GM13977 (cell line): ENCODE measurements around the gene TMEM8B.

ENCODE experiments used
- DNase-seq: peaks from one replicate; pipeline ENCODE4 v3.0.0; 2012; ENCODE audit warnings: low spot score
- in situ Hi-C: fragments of 300-500 bp; cut with MboI; formaldehyde crosslinking; loops from one replicate; pipeline ENCODE4 v1.12.0; 2022; ENCODE audit warnings: low sequenced_read_pairs, low pct_unique_long_range_greater_than_20kb, mixed read lengths, inconsistent platforms; ENCODE audit not compliant: unreplicated experiment
- TF ChIP-seq, protein P1 (sequence below): IDR thresholded peaks from 2 replicates; pipeline ENCODE4 v1.5.1; 2012; ENCODE audit warnings: mild to moderate bottlenecking, control low read depth; ENCODE audit not compliant: insufficient read depth; ENCODE audit errors: extremely low read depth, missing control alignments

Gene TMEM8B

GRCh38 chr9:35829084-35829763 lies at the start of gene TMEM8B:
TSS of gene TMEM8B (plus strand) at chr9:35829228. CDS start at chr9:35829448, 220 bp downstream.
- peak; percentile 96 for DNase-seq
- TF ChIP-seq, protein P1, sequence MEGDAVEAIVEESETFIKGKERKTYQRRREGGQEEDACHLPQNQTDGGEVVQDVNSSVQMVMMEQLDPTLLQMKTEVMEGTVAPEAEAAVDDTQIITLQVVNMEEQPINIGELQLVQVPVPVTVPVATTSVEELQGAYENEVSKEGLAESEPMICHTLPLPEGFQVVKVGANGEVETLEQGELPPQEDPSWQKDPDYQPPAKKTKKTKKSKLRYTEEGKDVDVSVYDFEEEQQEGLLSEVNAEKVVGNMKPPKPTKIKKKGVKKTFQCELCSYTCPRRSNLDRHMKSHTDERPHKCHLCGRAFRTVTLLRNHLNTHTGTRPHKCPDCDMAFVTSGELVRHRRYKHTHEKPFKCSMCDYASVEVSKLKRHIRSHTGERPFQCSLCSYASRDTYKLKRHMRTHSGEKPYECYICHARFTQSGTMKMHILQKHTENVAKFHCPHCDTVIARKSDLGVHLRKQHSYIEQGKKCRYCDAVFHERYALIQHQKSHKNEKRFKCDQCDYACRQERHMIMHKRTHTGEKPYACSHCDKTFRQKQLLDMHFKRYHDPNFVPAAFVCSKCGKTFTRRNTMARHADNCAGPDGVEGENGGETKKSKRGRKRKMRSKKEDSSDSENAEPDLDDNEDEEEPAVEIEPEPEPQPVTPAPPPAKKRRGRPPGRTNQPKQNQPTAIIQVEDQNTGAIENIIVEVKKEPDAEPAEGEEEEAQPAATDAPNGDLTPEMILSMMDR = no peak
- in situ Hi-C loops = loop anchor here (10.0 kb wide), 1 partner anchor 56 kb away; no protein-coding TSS in a partner anchor

- DNase-seq = no peak
- in situ Hi-C loops = no loop called here
- TF ChIP-seq, protein P1 = no peak
Measured at GRCh38 chr9:35781066-35781465, 48.0 kb upstream of the TMEM8B start.

GRCh38 chr9:35783418-35783817 lies 45.6 kb upstream of the TMEM8B start:
- in situ Hi-C loops = no loop called here
- DNase-seq = no peak
- TF ChIP-seq, protein P1 = no peak

GRCh38 chr9:35789541-35789940 lies 39.5 kb upstream of the TMEM8B start:
- in situ Hi-C loops = no loop called here
- DNase-seq = no peak
- TF ChIP-seq, protein P1 = no peak

- TF ChIP-seq, protein P1 = no peak
- in situ Hi-C loops = no loop called here
- no peak for DNase-seq
Measured at GRCh38 chr9:35790025-35790384, 39.0 kb upstream of the TMEM8B start.

DNA sequence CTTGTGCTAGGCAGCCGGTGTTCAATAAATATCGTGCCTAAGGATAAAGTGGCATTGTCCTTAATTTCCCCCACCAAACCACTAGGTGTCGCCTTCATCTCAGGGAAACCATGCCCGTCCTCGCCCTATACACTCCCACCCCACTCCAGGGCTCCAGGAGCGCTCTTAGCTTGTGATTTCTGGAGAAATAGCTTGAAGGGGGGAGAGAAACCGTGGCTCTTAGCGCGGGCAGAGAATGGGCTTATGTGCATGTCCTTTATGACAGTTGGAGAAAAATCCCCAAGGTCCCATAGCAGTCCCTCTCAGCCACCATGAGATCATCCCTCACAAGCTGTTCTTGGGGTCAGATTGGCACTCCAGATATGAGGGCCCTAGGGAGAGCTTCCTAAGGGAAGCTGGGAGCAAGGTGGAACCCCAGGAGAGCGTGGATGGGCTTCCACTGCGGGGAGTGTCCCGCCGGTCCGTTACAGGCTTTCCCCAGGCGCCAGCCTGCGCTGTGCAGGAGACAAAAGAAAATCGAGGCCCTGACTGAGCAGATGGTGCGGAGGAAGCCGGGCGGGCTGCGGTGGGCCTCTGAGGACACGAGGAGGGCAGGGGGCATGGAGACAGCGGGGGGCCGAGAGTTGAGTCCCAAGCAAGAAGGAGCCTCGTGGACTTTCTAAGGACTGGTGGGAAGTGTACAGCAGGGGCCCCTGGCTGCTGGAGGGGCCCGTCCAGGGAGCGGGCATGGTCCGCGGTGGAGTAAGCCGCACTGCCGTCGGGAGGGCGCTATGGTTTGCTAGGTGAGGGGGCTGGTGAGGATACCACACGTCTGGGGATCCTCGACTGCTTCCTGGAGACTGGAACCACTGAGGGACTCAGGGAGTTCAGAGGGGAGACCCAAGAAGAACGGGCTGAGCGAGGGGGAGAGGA lies 38.4 kb upstream of the TMEM8B start:
- TF ChIP-seq, protein P1 = peak; percentile 80
- peak; percentile 88 for DNase-seq
- in situ Hi-C loops = no loop called here
